Thoracic aorta (tissue), 2 donors: ENCODE results near the gene KCTD20. TPM values are rescaled to one million over a fixed set of nuclear protein-coding genes. Genes with fewer than 3 reads are reported as not detected.

Experiments used
- ATAC-seq: fragments of 150-250 bp; one replicate; pipeline ENCODE4 v1.8.0; 2017; ENCODE audit warnings: low read depth; ENCODE audit not compliant: insufficient number of reproducible peaks, low FRiP score
- DNase-seq: peaks from one replicate; pipeline ENCODE4 v3.0.0-alpha.2; 2020; ENCODE audit warnings: low spot score
- H3K27ac ChIP-seq, 2 donors: fragments of 200-600 bp; sonication (generic); 1 replicate in 1 of 2; 2 replicates in 1 of 2; pipeline ENCODE4 v1.5.1; 2016; ENCODE audit warnings: mild to moderate bottlenecking in 2 of 2, moderate library complexity in 2 of 2
- H3K27me3 ChIP-seq: fragments of 200-600 bp; sonication (generic); replicated peaks from 2 replicates; pipeline ENCODE4 v1.6.0; 2016; ENCODE audit warnings: mild to moderate bottlenecking; ENCODE audit not compliant: insufficient read depth
- H3K36me3 ChIP-seq: fragments of 200-600 bp; sonication (generic); one replicate; pipeline ENCODE4 v1.5.1; 2016
- H3K4me1 ChIP-seq, 2 donors: fragments of 200-600 bp; sonication (generic); 1 replicate in 1 of 2; 2 replicates in 1 of 2; pipeline versions ENCODE4 v1.5.1 to v1.6.0; 2016; ENCODE audit warnings: low read depth in 2 of 2, mild to moderate bottlenecking in 1 of 2; ENCODE audit not compliant: control insufficient read depth in 1 of 2
- H3K4me3 ChIP-seq: fragments of 200-600 bp; sonication (generic); 2 replicates; pipeline ENCODE4 v1.5.1; 2016; ENCODE audit warnings: mild to moderate bottlenecking
- H3K9me3 ChIP-seq: fragments of 200-600 bp; sonication (generic); 2 replicates; pipeline ENCODE4 v1.5.1; 2016
- CTCF ChIP-seq: fragments of 200-600 bp; sonication (generic); IDR thresholded peaks from one replicate; pipeline ENCODE4 v1.5.1; 2019; ENCODE audit warnings: antibody characterized with exemption
- total RNA-seq, 2 donors: library from RNA; depleted of rRNA; stranded (reverse); fragments of >200 nt; gene quantifications; one replicate each; pipeline versions ENCODE4 v1.1.0 to v1.2.3, GENCODE V29; 2016

Gene KCTD20
- total RNA-seq, 2 donors from 2014 or later = 63.5 to 72.0 TPM

GRCh38 chr6:36487698-36488097 lies 44.9 kb downstream of the KCTD20 start:
- Histone ChIP-seq H3K9me3 (no peaks in the 10 kb centered on the region), H3K27me3 (no peaks in the 10 kb centered on the region), H3K36me3 (peaks cover 8% of the 10 kb centered on the region), H3K4me1 (peaks cover 0 to 7% of the 10 kb centered on the region in 2 donors), H3K4me3 (no peak overlapping the region), H3K27ac (no peak overlapping the region)
- no peak for TF ChIP-seq CTCF
- ATAC-seq (no peak), DNase-seq (no peak)

- DNase-seq = no peak
- Histone ChIP-seq H3K9me3 (no peaks in the 10 kb centered on the region), H3K27me3 (no peaks in the 10 kb centered on the region), H3K4me1 (peaks cover 0 to 7% of the 10 kb centered on the region in 2 donors), H3K4me3 (no peak overlapping the region), H3K27ac (no peak overlapping the region), H3K36me3 (peaks cover 8% of the 10 kb centered on the region)
- TF ChIP-seq CTCF = no peak
- ATAC-seq = no peak
Measured at GRCh38 chr6:36488221-36488620, 45.4 kb downstream of the KCTD20 start.

- Histone ChIP-seq H3K36me3 (peaks cover 8% of the 10 kb centered on the region), H3K27ac (no peak overlapping the region)
- no peak for TF ChIP-seq CTCF
Measured at GRCh38 chr6:36489426-36489825, 46.6 kb downstream of the KCTD20 start.

GRCh38 chr6:36491378-36491965 lies 48.7 kb downstream of the KCTD20 start:
- no peak for ATAC-seq
- no peak overlapping the region for H3K4me3 ChIP-seq
- no peak for DNase-seq
- peaks cover 0 to 7% of the 10 kb centered on the region in 2 donors for H3K4me1 ChIP-seq
- TF ChIP-seq CTCF = no peak
- H3K9me3 ChIP-seq = no peaks in the 10 kb centered on the region
- H3K27ac ChIP-seq = no peak overlapping the region
- H3K36me3 ChIP-seq = peaks cover 9% of the 10 kb centered on the region
- no peaks in the 10 kb centered on the region for H3K27me3 ChIP-seq

More at GRCh38 chr6:36489426-36489825, 46.6 kb downstream of the KCTD20 start:
- no peak for ATAC-seq
- no peaks in the 10 kb centered on the region for H3K9me3 ChIP-seq
- peaks cover 0 to 7% of the 10 kb centered on the region in 2 donors for H3K4me1 ChIP-seq
- no peak for DNase-seq
- H3K4me3 ChIP-seq = no peak overlapping the region
- H3K27me3 ChIP-seq = no peaks in the 10 kb centered on the region

- no peak for TF ChIP-seq CTCF
- DNase-seq (no peak), ATAC-seq (no peak)
- Histone ChIP-seq H3K27ac (no peak overlapping the region), H3K4me3 (no peak overlapping the region), H3K27me3 (no peaks in the 10 kb centered on the region), H3K36me3 (peaks cover 6% of the 10 kb centered on the region), H3K9me3 (no peaks in the 10 kb centered on the region), H3K4me1 (peaks cover 0 to 7% of the 10 kb centered on the region in 2 donors)
Measured at GRCh38 chr6:36492092-36492491, 49.3 kb downstream of the KCTD20 start.
